Erythroblast (primary cell): ENCODE results near the gene TBX1.

Experiments used
- GATA1 ChIP-seq: IDR thresholded peaks from 2 replicates; pipeline ENCODE4 v1.6.1; 2011; ENCODE audit warnings: low read depth, mild to moderate bottlenecking, control low read depth, low read length, moderate library complexity
- POLR2A ChIP-seq: IDR thresholded peaks from 2 replicates; pipeline ENCODE4 v1.6.1; 2011; ENCODE audit warnings: mild to moderate bottlenecking, low read length

DNA sequence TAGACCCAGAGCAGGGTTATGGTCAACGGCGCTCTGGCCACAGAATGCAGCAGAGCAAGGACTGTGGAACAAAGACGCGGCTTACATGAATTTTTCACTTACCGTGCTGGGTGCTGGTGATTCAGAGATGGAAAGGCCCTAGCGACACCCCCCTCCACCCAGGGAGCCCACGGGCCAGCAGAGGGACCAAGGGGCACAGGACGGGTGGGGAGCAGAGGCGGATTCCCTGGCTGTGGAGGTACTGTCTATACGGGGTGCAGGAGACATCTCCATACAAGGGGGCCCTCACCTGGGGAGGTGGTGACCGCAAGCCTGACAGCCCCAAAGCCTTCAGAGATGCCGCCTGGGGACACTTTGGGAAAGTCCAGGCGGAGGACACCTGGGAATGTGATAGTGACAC is 47.3 kb upstream of the TBX1 start:
- no peak for TF ChIP-seq POLR2A
- no peak for TF ChIP-seq GATA1
